ENCODE measurements around the gene DBX2. TPM values are rescaled to one million over a fixed set of nuclear protein-coding genes. Genes with fewer than 3 reads are reported as not detected.
"Not testable (repeated sequence)": the region's sequence is repeated elsewhere in the genome, so short reads cannot be mapped to it uniquely, and the experiment has no call there.

DBX2 gene
- not detected in 2 replicates for total RNA-seq (2014; rRNA removed; shearing (Covaris generic))

- no peak for DNase-seq (ENCODE audit: low read depth)
Observed at GRCh38 chr12:45050751-45051571, at the start of gene DBX2. Gene DBX2, minus strand, starts transcription at chr12:45051099. Its CDS starts 172 bp downstream, at chr12:45050927.

GRCh38 chr12:45098766-45099165 lies 47.9 kb upstream of the DBX2 start:
- DNase-seq (ENCODE audit: low read depth), result no peak

- not testable (repeated sequence) for DNase-seq (ENCODE audit: low read depth)
Observed at GRCh38 chr12:45095417-45095816, 44.5 kb upstream of the DBX2 start.

GRCh38 chr12:45093051-45093450 lies 42.2 kb upstream of the DBX2 start:
- no peak for DNase-seq (ENCODE audit: low read depth)

GRCh38 chr12:45089411-45090075 lies 38.6 kb upstream of the DBX2 start:
- no peak for DNase-seq (ENCODE audit: low read depth)

- DNase-seq (ENCODE audit: low read depth), result no peak
Observed at GRCh38 chr12:45088608-45089007, 37.7 kb upstream of the DBX2 start.

GRCh38 chr12:45084248-45084647 lies 33.3 kb upstream of the DBX2 start:
- not testable (repeated sequence) for DNase-seq (ENCODE audit: low read depth)

GRCh38 chr12:45077251-45077650 lies 26.4 kb upstream of the DBX2 start:
- DNase-seq (ENCODE audit: low read depth), result no peak

- DNase-seq (ENCODE audit: low read depth), result no peak
Observed at GRCh38 chr12:45076417-45077026, 25.6 kb upstream of the DBX2 start.

GRCh38 chr12:45075587-45076282 lies 24.8 kb upstream of the DBX2 start:
- DNase-seq (ENCODE audit: low read depth), result no peak

GRCh38 chr12:45065125-45065626 lies 14.3 kb upstream of the DBX2 start:
- no peak for DNase-seq (ENCODE audit: low read depth)

GRCh38 chr12:45060976-45061375 lies 10.1 kb upstream of the DBX2 start:
- DNase-seq (ENCODE audit: low read depth), result no peak

GRCh38 chr12:45051572-45052125 lies 750 bp upstream of the DBX2 start:
- peak; percentile 27 for DNase-seq (ENCODE audit: low read depth)

- DNase-seq (ENCODE audit: low read depth), result no peak
Observed at GRCh38 chr12:45049912-45050750, 768 bp downstream of the DBX2 start.

GRCh38 chr12:45042599-45042998 lies 8.3 kb downstream of the DBX2 start:
- DNase-seq (ENCODE audit: low read depth), result no peak

GRCh38 chr12:45040977-45041376 lies 9.9 kb downstream of the DBX2 start:
- no peak for DNase-seq (ENCODE audit: low read depth)

- no peak for DNase-seq (ENCODE audit: low read depth)
Observed at GRCh38 chr12:45039757-45040156, 11.1 kb downstream of the DBX2 start.

GRCh38 chr12:45034861-45035265 lies 16.0 kb downstream of the DBX2 start:
- no peak for DNase-seq (ENCODE audit: low read depth)

- DNase-seq (ENCODE audit: low read depth), result no peak
Observed at GRCh38 chr12:45017916-45018315, 33.0 kb downstream of the DBX2 start.

GRCh38 chr12:45014396-45014795 lies 36.5 kb downstream of the DBX2 start:
- no peak for DNase-seq (ENCODE audit: low read depth)

GRCh38 chr12:45012749-45013148 lies 38.1 kb downstream of the DBX2 start:
- DNase-seq (ENCODE audit: low read depth), result no peak

Data from RPMI7951 (cell line).